BLaER1 (cell line): ENCODE measurements around the gene NAT8L.

Experiments used
- H3K27ac ChIP-seq: shearing (Covaris generic); formaldehyde crosslinking; 2 replicates; pipeline ENCODE4 v1.8.1; 2022
- H3K27me3 ChIP-seq: shearing (Covaris generic); formaldehyde crosslinking; 2 replicates; pipeline ENCODE4 v1.8.1; 2022
- H3K36me3 ChIP-seq: shearing (Covaris generic); formaldehyde crosslinking; 2 replicates; pipeline ENCODE4 v1.8.1; 2022
- H3K4me1 ChIP-seq: shearing (Covaris generic); formaldehyde crosslinking; 2 replicates; pipeline ENCODE4 v1.8.1; 2022
- H3K4me2 ChIP-seq: shearing (Covaris generic); formaldehyde crosslinking; 2 replicates; pipeline ENCODE4 v1.8.1; 2022
- H3K4me3 ChIP-seq: shearing (Covaris generic); formaldehyde crosslinking; 2 replicates; pipeline ENCODE4 v1.8.1; 2022
- H3K9ac ChIP-seq: shearing (Covaris generic); formaldehyde crosslinking; 2 replicates; pipeline ENCODE4 v1.8.1; 2022
- H3K9me3 ChIP-seq: shearing (Covaris generic); formaldehyde crosslinking; 2 replicates; pipeline ENCODE4 v1.8.1; 2022
- H4K20me1 ChIP-seq: shearing (Covaris generic); formaldehyde crosslinking; 2 replicates; pipeline ENCODE4 v1.8.1; 2022
- Cebpa-rat ChIP-seq: shearing (Covaris generic); IDR thresholded peaks from 2 replicates; pipeline ENCODE4 v1.8.1; 2022

Gene NAT8L

GRCh38 chr4:2057382-2058065 lies 1.6 kb upstream of the NAT8L start:
- peaks cover 39% of the 10 kb centered on the region for H3K27me3 ChIP-seq
- no peak overlapping the region; the same call in 1 of the 2 replicates for H3K4me2 ChIP-seq
- no peak for TF ChIP-seq Cebpa-rat
- no peak overlapping the region for H3K4me3 ChIP-seq
- no peak overlapping the region for H3K27ac ChIP-seq
- H4K20me1 ChIP-seq, result peaks cover 19% of the 10 kb centered on the region
- H3K9ac ChIP-seq, result no peak overlapping the region
- no peaks in the 10 kb centered on the region for H3K36me3 ChIP-seq
- H3K9me3 ChIP-seq, result no peaks in the 10 kb centered on the region
- peaks cover 24% of the 10 kb centered on the region for H3K4me1 ChIP-seq

- Histone ChIP-seq H3K27ac (peak overlapping the region; percentile 66), H3K4me3 (peak overlapping the region; percentile 81), H3K9me3 (no peaks in the 10 kb centered on the region), H3K4me2 (peak overlapping the region; percentile 91), H3K4me1 (peaks cover 24% of the 10 kb centered on the region), H3K27me3 (peaks cover 39% of the 10 kb centered on the region), H3K9ac (peak overlapping the region; percentile 77; the same call in 1 of the 2 replicates), H4K20me1 (peaks cover 29% of the 10 kb centered on the region), H3K36me3 (peaks cover 6% of the 10 kb centered on the region)
- no peak for TF ChIP-seq Cebpa-rat
Measured at GRCh38 chr4:2058264-2059045, 672 bp upstream of the NAT8L start.

- no peak for TF ChIP-seq Cebpa-rat
- Histone ChIP-seq H3K27me3 (peaks cover 39% of the 10 kb centered on the region), H4K20me1 (peaks cover 40% of the 10 kb centered on the region), H3K4me1 (peaks cover 24% of the 10 kb centered on the region), H3K9me3 (no peaks in the 10 kb centered on the region), H3K9ac (peak overlapping the region; percentile 77), H3K27ac (peak overlapping the region; percentile 68), H3K36me3 (peaks cover 19% of the 10 kb centered on the region), H3K4me2 (peak overlapping the region; percentile 91), H3K4me3 (peak overlapping the region; percentile 81)
Measured at GRCh38 chr4:2059726-2060602, 837 bp downstream of the NAT8L start.

- H3K4me3 ChIP-seq, result peak overlapping the region; percentile 81
- H3K36me3 ChIP-seq, result peaks cover 20% of the 10 kb centered on the region
- H4K20me1 ChIP-seq, result peaks cover 48% of the 10 kb centered on the region
- peaks cover 24% of the 10 kb centered on the region for H3K4me1 ChIP-seq
- H3K9ac ChIP-seq, result no peak overlapping the region; the same call in 1 of the 2 replicates
- TF ChIP-seq Cebpa-rat, result no peak
- H3K27me3 ChIP-seq, result peaks cover 39% of the 10 kb centered on the region
- H3K9me3 ChIP-seq, result no peaks in the 10 kb centered on the region
- no peak overlapping the region for H3K27ac ChIP-seq
- peak overlapping the region; percentile 91 for H3K4me2 ChIP-seq
Measured at GRCh38 chr4:2060611-2061185, 1.6 kb downstream of the NAT8L start.

- Histone ChIP-seq H3K9me3 (no peaks in the 10 kb centered on the region), H3K27me3 (peaks cover 34% of the 10 kb centered on the region), H3K4me2 (peak overlapping the region; percentile 91), H3K4me1 (peaks cover 28% of the 10 kb centered on the region), H3K27ac (no peak overlapping the region; the same call in 1 of the 2 replicates), H3K36me3 (peaks cover 20% of the 10 kb centered on the region), H3K9ac (no peak overlapping the region), H3K4me3 (peak overlapping the region; percentile 81), H4K20me1 (peaks cover 55% of the 10 kb centered on the region)
- no peak for TF ChIP-seq Cebpa-rat
Measured at GRCh38 chr4:2061186-2062131, 2.3 kb downstream of the NAT8L start.

GRCh38 chr4:2062168-2062807 lies 3.2 kb downstream of the NAT8L start:
- Histone ChIP-seq H3K9ac (no peak overlapping the region), H3K4me1 (peaks cover 36% of the 10 kb centered on the region), H3K9me3 (no peaks in the 10 kb centered on the region), H3K36me3 (peaks cover 20% of the 10 kb centered on the region), H3K27me3 (peaks cover 26% of the 10 kb centered on the region), H3K4me2 (peak overlapping the region; percentile 91), H3K27ac (no peak overlapping the region; the same call in 1 of the 2 replicates), H3K4me3 (no peak overlapping the region), H4K20me1 (peaks cover 64% of the 10 kb centered on the region)
- TF ChIP-seq Cebpa-rat, result no peak

GRCh38 chr4:2062808-2063524 lies 3.8 kb downstream of the NAT8L start:
- Histone ChIP-seq H3K27me3 (peaks cover 19% of the 10 kb centered on the region), H3K4me1 (peaks cover 41% of the 10 kb centered on the region), H3K4me2 (no peak overlapping the region), H4K20me1 (peaks cover 70% of the 10 kb centered on the region), H3K36me3 (peaks cover 25% of the 10 kb centered on the region), H3K27ac (no peak overlapping the region), H3K9me3 (no peaks in the 10 kb centered on the region), H3K9ac (no peak overlapping the region), H3K4me3 (no peak overlapping the region)
- no peak for TF ChIP-seq Cebpa-rat
